C1 segment of cervical spinal cord (tissue), 14 donors: ENCODE measurements around the gene CHN2.

ENCODE experiments used
- DNase-seq, 14 donors: peaks; one replicate each; lab custom pipeline; 2025; lab: John Stamatoyannopoulos, UW

The CHN2 gene

DNA sequence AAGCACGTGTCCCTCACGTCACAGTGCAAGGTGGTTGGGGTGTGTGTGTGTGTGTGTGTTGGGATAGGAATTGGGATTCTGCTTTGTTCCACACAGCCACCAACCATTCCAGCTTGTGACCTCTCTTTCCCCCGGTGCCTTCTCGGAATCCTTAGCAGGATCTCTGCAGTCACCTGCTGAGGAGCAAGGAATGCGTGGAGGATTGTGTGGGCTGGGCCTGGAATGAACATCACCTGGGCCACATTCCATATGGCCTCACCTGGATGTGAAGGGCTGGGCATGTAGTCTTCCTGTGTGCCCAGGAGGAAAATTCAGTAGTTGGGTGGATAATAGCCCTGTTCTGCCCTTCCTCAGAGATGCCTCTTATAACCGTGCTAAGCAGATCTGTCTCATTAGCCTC, 113.8 kb downstream of the CHN2 start:
- DNase-seq: no peak

DNA sequence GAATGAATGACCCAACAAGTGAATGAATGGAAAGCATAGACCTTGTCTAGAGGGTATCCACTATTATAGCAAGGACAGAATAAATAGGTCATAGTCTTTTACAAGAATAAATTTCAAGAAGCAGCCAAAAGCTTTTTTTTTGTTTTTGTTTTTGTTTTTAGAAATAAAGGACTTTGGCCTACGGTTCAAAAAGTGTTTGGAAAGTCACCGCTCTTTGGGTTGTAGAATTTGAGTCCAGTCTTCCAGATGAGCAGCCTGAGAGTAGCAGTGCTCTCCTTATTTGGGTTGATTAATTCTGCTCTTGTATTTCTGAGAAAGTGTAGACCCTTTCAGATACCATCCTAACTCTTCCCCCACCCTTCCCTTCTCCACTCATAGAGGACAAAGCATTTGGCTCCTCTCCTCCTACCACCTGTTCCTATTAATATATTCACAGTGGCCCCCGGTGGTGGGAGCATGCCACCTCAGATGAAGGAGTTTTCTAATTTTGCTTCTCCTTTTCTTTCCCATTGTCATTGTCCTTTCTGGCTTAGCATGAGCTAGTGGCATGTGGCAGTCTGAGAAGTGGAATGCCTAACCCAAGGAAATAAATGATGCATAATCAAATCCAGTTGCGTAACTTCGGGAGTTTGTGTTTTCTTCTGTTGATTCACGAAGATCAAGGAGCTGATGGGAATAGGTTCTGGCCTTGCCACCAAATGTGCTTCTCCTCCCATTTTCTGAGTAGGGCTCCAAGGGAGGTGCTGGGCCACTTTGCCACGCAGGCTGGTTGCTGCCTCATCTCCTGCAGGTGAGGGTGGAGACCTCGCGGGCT, 114.7 kb downstream of the CHN2 start:
- DNase-seq: no peak

GRCh38 chr7:29310625-29311024, 116.0 kb downstream of the CHN2 start:
- DNase-seq: no peak

DNA sequence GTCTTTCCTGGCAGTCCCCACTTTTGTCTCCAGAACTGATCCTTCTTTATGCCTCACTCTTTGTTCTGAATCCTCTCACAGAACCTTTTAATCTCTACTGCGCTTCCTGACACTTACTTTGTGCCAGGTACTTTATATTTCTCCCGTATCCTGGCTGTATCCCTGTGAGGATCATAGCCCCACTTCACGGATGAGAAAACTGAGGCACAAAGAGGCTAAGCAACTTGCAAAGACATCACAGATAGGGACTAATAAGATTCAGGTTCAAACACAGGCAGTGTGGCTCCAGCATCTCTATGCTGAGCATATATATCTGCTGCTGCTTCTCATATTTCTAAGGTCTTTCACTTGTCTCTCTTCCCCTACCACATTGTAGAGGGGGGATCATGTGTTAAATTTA, 116.7 kb downstream of the CHN2 start:
- no peak for DNase-seq

DNA sequence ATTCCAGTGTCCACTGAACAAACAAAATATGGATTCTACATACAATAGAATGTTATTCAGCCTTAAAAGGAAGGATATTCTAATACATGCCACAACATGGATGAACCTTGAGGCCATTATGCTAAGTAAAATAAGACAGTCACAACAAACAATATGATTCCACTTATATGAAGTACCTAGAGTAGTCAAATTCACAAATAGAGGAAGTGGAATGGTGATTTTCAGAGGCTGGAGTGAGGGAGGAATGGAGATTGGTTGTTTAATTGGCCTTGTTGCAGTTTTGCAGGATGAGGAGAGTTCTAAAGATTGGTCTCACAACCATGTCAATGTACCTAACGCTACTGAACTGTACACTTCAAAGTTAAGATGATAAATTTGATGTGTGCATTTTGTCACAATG, 119.6 kb downstream of the CHN2 start:
- no peak for DNase-seq

DNA sequence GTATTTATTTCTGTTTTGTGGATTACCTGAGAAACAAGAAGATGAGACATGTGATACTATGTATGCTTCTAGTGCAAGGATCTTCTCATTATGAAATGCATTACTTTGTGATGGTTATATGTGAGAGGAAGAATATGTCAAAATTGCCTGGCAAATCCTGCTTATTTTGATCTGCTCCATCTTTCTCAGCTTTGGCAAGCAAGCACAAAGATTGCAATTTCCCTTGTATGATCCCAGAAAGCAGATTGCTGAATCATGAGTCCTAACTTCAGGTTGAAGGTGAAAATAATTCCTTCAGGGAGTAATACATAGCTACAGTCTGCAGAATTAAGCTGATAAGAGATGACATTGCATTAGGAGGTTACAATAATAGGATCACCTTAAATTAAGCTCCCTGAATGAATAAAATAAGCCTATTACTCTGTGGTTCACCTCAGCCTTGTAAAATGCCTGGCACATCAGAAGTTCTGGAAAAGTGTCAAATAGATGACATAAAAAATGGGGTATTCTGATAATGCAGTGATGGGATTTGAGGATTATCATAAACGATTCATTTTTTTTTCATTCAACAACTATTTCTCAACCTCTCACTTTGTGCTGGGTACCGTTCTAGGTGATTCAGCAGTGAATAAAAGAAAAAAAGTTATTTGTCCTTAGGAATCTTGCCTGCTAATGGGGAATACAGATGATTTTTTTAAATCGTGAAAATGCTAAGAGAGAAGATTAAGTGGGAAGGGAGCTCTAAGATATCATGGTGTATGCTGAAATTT, 120.7 kb downstream of the CHN2 start:
- no peak for DNase-seq

DNA sequence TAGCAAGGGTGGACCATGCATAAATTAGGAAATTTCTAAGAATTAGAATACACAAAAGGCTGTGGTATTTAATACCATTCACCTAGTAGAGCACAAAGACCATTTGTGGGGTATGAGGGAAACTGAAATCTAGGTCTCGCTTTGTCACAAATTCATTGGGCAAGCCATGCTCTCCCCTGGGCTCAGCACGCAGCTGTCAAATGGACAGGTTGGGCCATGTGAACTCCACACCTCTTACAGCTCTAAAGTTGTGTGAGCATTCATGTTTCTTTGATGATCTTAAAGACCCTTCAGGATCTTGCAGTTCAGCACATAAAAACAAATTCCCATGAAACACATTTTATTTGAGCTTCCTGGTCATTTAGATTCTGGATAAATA, 121.3 kb downstream of the CHN2 start:
- peak in 1 of 14 donors; percentile 32 for DNase-seq

DNA sequence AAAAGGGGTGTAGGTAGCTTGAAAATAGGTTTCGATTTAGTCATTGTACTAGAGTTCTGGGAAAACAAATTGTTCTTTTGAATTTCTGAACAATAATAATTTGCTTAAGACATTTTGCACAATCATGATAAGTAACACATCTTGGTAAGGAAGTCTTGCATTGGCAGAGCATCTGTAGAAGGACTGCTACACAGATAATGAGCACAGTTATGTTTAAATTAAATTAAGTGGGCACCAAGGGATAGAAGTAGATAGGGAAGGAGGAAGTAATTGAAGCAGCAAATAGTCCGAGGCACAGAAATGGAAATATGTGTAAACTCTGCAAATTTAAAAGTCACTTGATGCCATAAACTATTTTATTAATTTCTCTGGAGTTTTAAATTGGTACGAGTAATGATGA, 122.4 kb downstream of the CHN2 start:
- no peak for DNase-seq

DNA sequence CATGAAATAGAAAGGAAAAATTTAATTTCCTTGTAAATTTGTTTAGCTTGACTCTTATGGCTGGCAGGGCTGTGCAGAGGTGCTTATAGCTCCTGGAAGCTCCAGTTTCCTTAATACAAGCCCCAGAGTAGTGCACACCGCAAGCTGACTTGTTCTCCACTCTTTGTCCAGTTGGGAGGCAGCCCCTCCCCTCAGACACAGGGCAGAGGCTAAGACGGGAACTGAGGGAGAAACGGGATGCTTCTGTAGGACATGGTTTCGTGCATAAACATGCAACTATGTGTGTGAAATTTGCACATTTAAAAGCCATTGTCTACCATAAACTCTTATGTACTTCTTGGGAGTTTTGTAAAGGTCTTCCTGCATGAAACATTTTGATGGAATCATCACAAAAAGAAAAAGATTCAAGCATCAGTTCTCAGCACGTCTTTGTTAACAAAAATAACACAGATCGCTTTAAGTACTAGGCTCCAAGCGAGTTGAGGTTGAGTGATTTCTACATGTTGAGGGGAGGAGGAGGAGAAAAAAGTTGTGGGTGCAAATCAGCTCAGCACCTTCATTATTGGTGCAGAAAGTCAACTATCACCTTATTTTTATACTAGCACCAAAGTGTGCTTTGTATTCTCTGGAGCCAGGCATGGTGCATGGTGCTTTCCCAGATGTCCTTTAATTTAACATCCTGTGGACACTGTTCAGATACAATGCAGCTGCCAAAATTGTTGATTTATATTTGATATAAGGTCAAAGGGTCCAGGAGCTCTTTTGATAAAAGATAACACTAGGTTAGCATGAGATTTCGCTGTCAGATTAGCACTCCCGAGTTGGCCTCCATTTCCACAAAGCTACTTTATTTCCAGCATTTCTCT, 124.5 kb downstream of the CHN2 start:
- DNase-seq: no peak

GRCh38 chr7:29319719-29320521, 125.3 kb downstream of the CHN2 start:
- DNase-seq: peak in 12 of 14 donors; percentile 44 to 81 (median 64)

DNA sequence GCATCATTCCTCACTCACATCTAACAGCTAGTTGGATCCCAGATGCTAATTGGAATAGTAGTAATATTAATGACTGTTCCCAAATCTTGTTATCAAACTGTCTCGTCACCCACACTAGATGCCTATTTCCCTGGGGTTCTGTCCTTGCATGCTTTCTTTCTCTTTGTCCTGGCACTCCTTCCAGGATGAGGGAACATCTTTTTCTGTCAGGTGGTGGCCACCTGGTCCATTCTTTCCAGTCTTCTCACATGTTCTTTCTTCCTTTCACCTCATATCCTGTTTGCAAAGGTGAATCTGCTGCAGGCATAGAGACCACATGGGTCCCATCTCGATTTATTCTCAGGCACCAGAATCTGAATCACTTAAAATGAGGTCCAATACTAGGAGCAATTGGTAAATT, 126.0 kb downstream of the CHN2 start:
- no peak for DNase-seq

GRCh38 chr7:29322023-29322712, 127.6 kb downstream of the CHN2 start:
- DNase-seq: no peak

DNA sequence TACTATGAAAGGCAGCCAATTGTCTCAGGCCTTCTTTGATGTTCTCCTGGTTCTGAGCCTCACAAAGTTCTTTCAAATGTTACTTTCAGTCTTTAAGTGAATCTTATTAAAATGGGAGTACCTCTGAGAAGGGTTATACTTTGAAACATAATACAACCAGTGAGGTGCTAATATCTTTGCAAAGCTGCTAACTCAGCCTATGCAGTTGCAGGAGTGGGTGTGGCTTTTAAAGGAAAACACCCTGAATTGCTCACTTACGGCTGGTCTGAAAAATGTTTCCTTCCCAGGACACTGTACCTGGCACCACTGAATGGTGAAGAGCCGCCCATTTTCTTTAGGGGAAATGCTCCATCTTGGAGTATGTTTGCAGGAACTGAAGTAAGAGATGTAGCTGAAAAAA, 130.9 kb downstream of the CHN2 start:
- DNase-seq: no peak

DNA sequence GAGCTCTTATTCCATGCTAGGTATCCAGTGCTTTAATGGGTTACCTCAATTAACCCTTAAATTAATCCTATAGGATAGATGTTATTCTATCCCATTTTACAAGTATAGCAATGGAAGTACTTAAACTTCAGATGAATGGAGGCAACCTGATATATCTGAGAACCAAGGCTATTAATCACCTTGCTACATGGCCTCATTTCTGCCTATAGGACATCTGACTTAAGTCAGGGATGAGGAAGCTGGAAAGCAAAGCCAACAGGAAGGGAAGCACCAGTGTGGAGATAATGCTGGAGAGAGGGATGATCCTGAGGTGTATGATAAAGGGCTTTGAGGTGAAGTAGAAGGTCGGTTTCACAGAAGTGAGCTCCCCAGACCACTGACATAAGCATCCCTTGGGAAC, 132.3 kb downstream of the CHN2 start:
- no peak for DNase-seq

DNA sequence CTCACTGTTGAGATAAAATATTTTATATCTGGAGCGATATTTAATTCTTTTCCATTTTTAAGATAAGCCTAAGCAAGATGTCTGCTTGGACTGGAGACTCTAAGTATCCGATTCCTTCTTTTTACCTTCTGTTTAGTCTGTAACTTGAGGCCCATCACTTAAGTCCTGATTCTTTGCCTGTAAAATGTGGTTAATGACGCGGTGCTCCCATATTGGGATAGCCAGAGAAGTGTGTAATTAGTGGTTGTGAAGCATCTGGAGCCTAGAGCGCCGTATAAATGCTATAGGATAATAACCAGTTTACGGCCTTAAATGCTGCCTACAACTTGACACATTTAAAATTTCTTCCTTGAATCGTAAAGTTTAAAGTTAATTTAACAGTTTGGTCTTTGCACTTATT, 132.9 kb downstream of the CHN2 start:
- DNase-seq: no peak

DNA sequence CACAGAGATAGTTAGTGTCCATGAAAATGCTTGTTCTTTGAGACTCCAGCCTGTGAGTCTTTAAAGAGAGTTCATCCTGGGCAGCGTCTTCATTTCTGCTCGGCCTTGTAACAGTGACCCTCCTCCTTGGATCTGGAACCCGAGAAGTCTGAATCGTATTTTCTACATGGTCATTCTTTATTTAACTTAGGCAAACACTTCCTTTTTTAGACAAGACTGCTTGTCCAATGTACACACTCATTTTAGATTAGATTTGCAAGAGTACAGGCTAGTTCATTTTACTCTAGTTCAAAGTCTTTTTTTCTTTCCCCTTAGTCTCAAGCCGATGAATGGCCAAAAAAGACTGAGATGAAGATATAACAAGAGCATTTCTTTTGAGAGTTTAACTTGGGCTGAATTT, 133.5 kb downstream of the CHN2 start:
- no peak for DNase-seq

- DNase-seq: no peak
Measured at GRCh38 chr7:29328811-29329210, 134.2 kb downstream of the CHN2 start.

DNA sequence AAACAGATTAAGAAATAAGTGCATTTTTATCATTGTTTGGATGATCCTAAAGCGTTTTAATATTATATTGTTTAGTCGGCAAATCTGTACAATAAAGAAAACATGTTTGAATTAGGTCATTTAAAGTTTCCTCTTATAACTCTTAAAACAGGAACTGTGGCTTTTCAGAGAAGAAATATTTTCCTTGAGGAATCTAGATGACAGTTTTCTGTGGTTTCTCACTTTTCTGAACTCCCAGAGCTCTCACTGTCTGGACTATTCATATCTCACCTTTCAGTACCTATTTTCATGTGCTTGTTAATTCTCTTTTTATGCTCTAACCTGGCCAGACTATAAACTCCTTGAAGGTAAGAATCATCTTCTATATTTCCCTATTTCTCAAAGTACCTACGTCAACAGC, 135.1 kb downstream of the CHN2 start:
- DNase-seq: no peak

DNA sequence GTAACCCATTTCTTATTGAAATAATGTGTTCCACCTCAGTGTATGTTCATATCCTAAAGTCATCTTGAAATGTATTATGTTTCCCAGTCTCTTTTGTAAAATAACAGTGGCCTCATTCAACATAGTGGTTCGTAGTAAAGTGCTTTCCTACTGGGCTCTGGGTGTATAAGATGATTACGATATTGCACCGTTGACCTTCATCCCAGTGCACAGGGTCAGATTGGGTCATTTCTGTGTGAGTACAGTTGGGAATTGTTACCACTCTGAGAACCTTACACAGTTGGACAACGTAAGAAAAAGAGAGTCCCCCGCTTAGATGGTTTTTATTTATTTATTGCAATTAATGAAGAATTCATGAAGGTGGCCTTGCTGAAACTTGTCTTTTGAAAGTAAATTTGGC, 135.6 kb downstream of the CHN2 start:
- no peak for DNase-seq

GRCh38 chr7:29331163-29331562, 136.6 kb downstream of the CHN2 start:
- DNase-seq: no peak
